Activated naive CD8-positive, alpha-beta T cell treated with anti-CD3 and anti-CD28 coated beads for 36 hours (primary cell): ENCODE results near the gene ZNF41. TPM values are rescaled to one million over a fixed set of nuclear protein-coding genes. Genes with fewer than 3 reads are reported as not detected.
"Not testable (repeated sequence)": the region's sequence is repeated elsewhere in the genome, so short reads cannot be mapped to it uniquely, and the experiment has no call there.

Source experiments
- DNase-seq: peaks from one replicate; pipeline ENCODE4 v3.0.0; 2021
- H3K27ac Mint-ChIP-seq: one replicate; pipeline ENCODE4 v1.8.0; 2022; ENCODE audit warnings: mild to moderate bottlenecking, moderate library complexity, mixed read lengths
- H3K27me3 Mint-ChIP-seq: one replicate; pipeline ENCODE4 v1.8.0; 2022; ENCODE audit warnings: mild to moderate bottlenecking, mixed read lengths
- H3K36me3 Mint-ChIP-seq: one replicate; pipeline ENCODE4 v1.8.0; 2021; ENCODE audit warnings: mild to moderate bottlenecking, mixed read lengths
- H3K4me1 Mint-ChIP-seq: one replicate; pipeline ENCODE4 v1.8.0; 2021; ENCODE audit warnings: mixed read lengths
- H3K4me3 Mint-ChIP-seq: one replicate; pipeline ENCODE4 v1.8.0; 2022; ENCODE audit warnings: mild to moderate bottlenecking, moderate library complexity, mixed read lengths
- H3K9me3 Mint-ChIP-seq: one replicate; pipeline ENCODE4 v1.8.0; 2022; ENCODE audit warnings: mixed read lengths
- total RNA-seq, 2 experiments: library from RNA; stranded (reverse); gene quantifications; one replicate each; pipeline ENCODE4 v1.2.3, GENCODE V29; 2021

ZNF41 gene
- total RNA-seq, 2 experiments from 2014 or later = 8.8 TPM

GRCh38 chrX:47501226-47502074, 18.4 kb upstream of the ZNF41 start:
- Mint-ChIP-seq H3K27ac (no peak overlapping the region), H3K27me3 (no peaks in the 10 kb centered on the region), H3K4me1 (no peaks in the 10 kb centered on the region), H3K9me3 (no peaks in the 10 kb centered on the region), H3K4me3 (no peak overlapping the region), H3K36me3 (no peaks in the 10 kb centered on the region)
- no peak for DNase-seq

- DNase-seq = no peak
- Mint-ChIP-seq H3K27me3 (no peaks in the 10 kb centered on the region), H3K36me3 (no peaks in the 10 kb centered on the region), H3K9me3 (no peaks in the 10 kb centered on the region), H3K27ac (no peak overlapping the region), H3K4me3 (no peak overlapping the region), H3K4me1 (no peaks in the 10 kb centered on the region)
Measured at GRCh38 chrX:47500554-47500953, 17.5 kb upstream of the ZNF41 start.

- Mint-ChIP-seq H3K27ac (no peak overlapping the region), H3K4me1 (no peaks in the 10 kb centered on the region), H3K36me3 (no peaks in the 10 kb centered on the region), H3K27me3 (no peaks in the 10 kb centered on the region), H3K9me3 (no peaks in the 10 kb centered on the region), H3K4me3 (no peak overlapping the region)
- DNase-seq = no peak
Measured at GRCh38 chrX:47499293-47499692, 16.3 kb upstream of the ZNF41 start.

- Mint-ChIP-seq H3K4me1 (no peaks in the 10 kb centered on the region), H3K27me3 (no peaks in the 10 kb centered on the region), H3K27ac (no peak overlapping the region), H3K9me3 (no peaks in the 10 kb centered on the region), H3K36me3 (no peaks in the 10 kb centered on the region), H3K4me3 (no peak overlapping the region)
- DNase-seq = no peak
Measured at GRCh38 chrX:47498411-47498810, 15.4 kb upstream of the ZNF41 start.

- no peak overlapping the region for H3K27ac Mint-ChIP-seq
- no peaks in the 10 kb centered on the region for H3K4me1 Mint-ChIP-seq
- no peak overlapping the region for H3K4me3 Mint-ChIP-seq
- H3K36me3 Mint-ChIP-seq = no peaks in the 10 kb centered on the region
- H3K9me3 Mint-ChIP-seq = no peaks in the 10 kb centered on the region
- H3K27me3 Mint-ChIP-seq = no peaks in the 10 kb centered on the region
- DNase-seq = no peak
Measured at GRCh38 chrX:47497271-47497888, 14.4 kb upstream of the ZNF41 start.

GRCh38 chrX:47492133-47492532, 9.1 kb upstream of the ZNF41 start:
- not testable (repeated sequence) for H3K27ac Mint-ChIP-seq, H3K27me3 Mint-ChIP-seq

GRCh38 chrX:47489507-47490275, 6.7 kb upstream of the ZNF41 start:
- no peaks in the 10 kb centered on the region for H3K9me3 Mint-ChIP-seq
- H3K36me3 Mint-ChIP-seq = peaks cover 5% of the 10 kb centered on the region
- no peak for DNase-seq
- no peak overlapping the region for H3K27ac Mint-ChIP-seq
- no peak overlapping the region for H3K4me3 Mint-ChIP-seq
- no peaks in the 10 kb centered on the region for H3K27me3 Mint-ChIP-seq
- peaks cover 11% of the 10 kb centered on the region for H3K4me1 Mint-ChIP-seq

More at GRCh38 chrX:47492133-47492532, 9.1 kb upstream of the ZNF41 start:
- H3K36me3 Mint-ChIP-seq, H3K4me1 Mint-ChIP-seq, H3K9me3 Mint-ChIP-seq, H3K4me3 Mint-ChIP-seq, DNase-seq: not testable (repeated sequence)

- Mint-ChIP-seq H3K4me1 (peaks cover 30% of the 10 kb centered on the region), H3K9me3 (no peaks in the 10 kb centered on the region), H3K36me3 (peaks cover 16% of the 10 kb centered on the region), H3K27ac (no peak overlapping the region), H3K27me3 (no peaks in the 10 kb centered on the region), H3K4me3 (no peak overlapping the region)
- no peak for DNase-seq
Measured at GRCh38 chrX:47484885-47485284, 1.9 kb upstream of the ZNF41 start.

GRCh38 chrX:47483306-47484268, 565 bp upstream of the ZNF41 start:
- Mint-ChIP-seq H3K4me3 (peak overlapping the region; percentile 91), H3K9me3 (no peaks in the 10 kb centered on the region), H3K36me3 (peaks cover 20% of the 10 kb centered on the region), H3K27ac (peak overlapping the region; percentile 84), H3K4me1 (peaks cover 31% of the 10 kb centered on the region), H3K27me3 (no peaks in the 10 kb centered on the region)
- DNase-seq = no peak

GRCh38 chrX:47482065-47482511, 934 bp downstream of the ZNF41 start:
- no peaks in the 10 kb centered on the region for H3K9me3 Mint-ChIP-seq
- no peaks in the 10 kb centered on the region for H3K27me3 Mint-ChIP-seq
- peak overlapping the region; percentile 91 for H3K4me3 Mint-ChIP-seq
- peaks cover 34% of the 10 kb centered on the region for H3K4me1 Mint-ChIP-seq
- peaks cover 20% of the 10 kb centered on the region for H3K36me3 Mint-ChIP-seq
- DNase-seq = no peak
- peak overlapping the region; percentile 84 for H3K27ac Mint-ChIP-seq

- peak overlapping the region; percentile 91 for H3K4me3 Mint-ChIP-seq
- no peaks in the 10 kb centered on the region for H3K9me3 Mint-ChIP-seq
- DNase-seq = no peak
- H3K36me3 Mint-ChIP-seq = peaks cover 20% of the 10 kb centered on the region
- H3K27me3 Mint-ChIP-seq = no peaks in the 10 kb centered on the region
- H3K4me1 Mint-ChIP-seq = peaks cover 34% of the 10 kb centered on the region
- H3K27ac Mint-ChIP-seq = peak overlapping the region; percentile 54
Measured at GRCh38 chrX:47481160-47481559, 1.9 kb downstream of the ZNF41 start.

GRCh38 chrX:47480576-47480975, 2.4 kb downstream of the ZNF41 start:
- no peak for DNase-seq
- Mint-ChIP-seq H3K9me3 (no peaks in the 10 kb centered on the region), H3K4me3 (peak overlapping the region; percentile 91), H3K4me1 (peaks cover 34% of the 10 kb centered on the region), H3K27ac (no peak overlapping the region), H3K27me3 (no peaks in the 10 kb centered on the region), H3K36me3 (peaks cover 23% of the 10 kb centered on the region)

- H3K4me3 Mint-ChIP-seq = no peak overlapping the region
- peaks cover 11% of the 10 kb centered on the region for H3K4me1 Mint-ChIP-seq
- no peak overlapping the region for H3K27ac Mint-ChIP-seq
- DNase-seq = no peak
- H3K27me3 Mint-ChIP-seq = no peaks in the 10 kb centered on the region
- no peaks in the 10 kb centered on the region for H3K9me3 Mint-ChIP-seq
- H3K36me3 Mint-ChIP-seq = peaks cover 7% of the 10 kb centered on the region
Measured at GRCh38 chrX:47475476-47475875, 7.5 kb downstream of the ZNF41 start.

GRCh38 chrX:47467106-47467505, 15.9 kb downstream of the ZNF41 start:
- Mint-ChIP-seq H3K4me1 (peaks cover 6% of the 10 kb centered on the region), H3K27me3 (no peaks in the 10 kb centered on the region), H3K36me3 (peaks cover 28% of the 10 kb centered on the region), H3K9me3 (no peaks in the 10 kb centered on the region), H3K4me3 (no peak overlapping the region), H3K27ac (no peak overlapping the region)
- DNase-seq = no peak
